ENCODE data around the gene ZNF526.
"Not testable (repeated sequence)": the region's sequence is repeated elsewhere in the genome, so short reads cannot be mapped to it uniquely, and the experiment has no call there.

The ZNF526 gene

GRCh38 chr19:42246922-42247639 is 27.0 kb downstream of the ZNF526 start:
- no peak for DNase-seq (ENCODE audit: low read depth in 2 of 2)

- DNase-seq (ENCODE audit: low read depth in 2 of 2), result no peak
Measured at GRCh38 chr19:42247640-42248199, 27.6 kb downstream of the ZNF526 start.

GRCh38 chr19:42248270-42249148 is 28.4 kb downstream of the ZNF526 start:
- no peak for DNase-seq (ENCODE audit: low read depth in 2 of 2)

- no peak for DNase-seq (ENCODE audit: low read depth in 2 of 2)
Measured at GRCh38 chr19:42249149-42249750, 29.1 kb downstream of the ZNF526 start.

- no peak for DNase-seq (ENCODE audit: low read depth in 2 of 2)
Measured at GRCh38 chr19:42249769-42250168, 29.7 kb downstream of the ZNF526 start.

- DNase-seq (ENCODE audit: low read depth in 2 of 2), result no peak
Measured at GRCh38 chr19:42250183-42250665, 30.1 kb downstream of the ZNF526 start.

- no peak for DNase-seq (ENCODE audit: low read depth in 2 of 2)
Measured at GRCh38 chr19:42250666-42251531, 30.8 kb downstream of the ZNF526 start.

- no peak for DNase-seq (ENCODE audit: low read depth in 2 of 2)
Measured at GRCh38 chr19:42251572-42252358, 31.7 kb downstream of the ZNF526 start.

GRCh38 chr19:42252365-42253244 is 32.5 kb downstream of the ZNF526 start:
- DNase-seq (ENCODE audit: low read depth in 2 of 2), result no peak

GRCh38 chr19:42253245-42254088 is 33.4 kb downstream of the ZNF526 start:
- DNase-seq (ENCODE audit: low read depth in 2 of 2), result peak in 1 of 2 donors; percentile 45

GRCh38 chr19:42254089-42254849 is 34.2 kb downstream of the ZNF526 start:
- peak; percentile 62 to 69 for DNase-seq (ENCODE audit: low read depth in 2 of 2)

GRCh38 chr19:42254850-42255765 is 35.0 kb downstream of the ZNF526 start, which contains the start of gene ERF:
ERF (minus strand) TSS chr19:42255128; CDS start chr19:42254999, 129 bp downstream.
- DNase-seq (ENCODE audit: low read depth in 2 of 2), result peak; percentile 83 to 90

GRCh38 chr19:42255766-42256745 is 35.9 kb downstream of the ZNF526 start:
- no peak for DNase-seq (ENCODE audit: low read depth in 2 of 2)

- DNase-seq (ENCODE audit: low read depth in 2 of 2), result not testable (repeated sequence)
Measured at GRCh38 chr19:42257842-42258241, 37.7 kb downstream of the ZNF526 start.

GRCh38 chr19:42261763-42262162 is 41.7 kb downstream of the ZNF526 start:
- DNase-seq (ENCODE audit: low read depth in 2 of 2), result no peak

Data from stimulated activated CD8-positive, alpha-beta memory T cell treated with anti-CD3 and anti-CD28 coated beads, Interleukin-15, amount 100 ng/mL, for 4 hours (primary cell).